ENCODE data around the gene VSTM2L. TPM values are rescaled to one million over a fixed set of nuclear protein-coding genes. Genes with fewer than 3 reads are reported as not detected.
A peak's percentile ranks its signal among the peaks of the same experiment; 100 is the strongest.
"Not testable (repeated sequence)": the region's sequence is repeated elsewhere in the genome, so short reads cannot be mapped to it uniquely, and the experiment has no call there.

Gene VSTM2L
- total and polyA plus RNA-seq, 2 donors (not counting 1 experiment from before 2014, with no cell fraction given), result 0.66 to 1.7 TPM

DNA sequence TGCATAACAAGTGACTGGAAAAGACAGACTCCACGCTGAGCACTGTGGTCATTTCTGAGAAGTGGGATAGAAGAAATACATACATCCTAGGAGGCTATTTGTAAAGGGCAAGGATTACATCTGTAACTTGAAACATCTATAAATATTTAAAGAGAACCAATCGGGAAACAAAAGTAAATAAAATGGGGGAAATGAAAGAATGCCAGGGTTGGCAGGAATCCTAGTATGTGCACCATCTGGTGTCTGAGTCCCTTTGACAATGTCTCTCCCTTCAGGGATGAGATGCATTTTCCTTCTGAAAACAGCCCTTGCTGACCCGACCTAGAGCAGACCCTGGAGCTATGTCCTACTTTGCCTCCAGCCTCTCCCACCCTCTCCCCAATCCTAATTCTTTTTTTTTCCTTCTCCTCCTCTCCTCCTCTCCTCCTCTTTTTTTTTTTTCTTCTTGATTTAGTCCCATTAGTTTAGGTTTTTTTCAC, 53.2 kb downstream of the VSTM2L start:
- Histone ChIP-seq H3K27ac (ENCODE audit: insufficient read depth, low read length) (no peak overlapping the region), H3K27me3 (ENCODE audit: control insufficient read depth, insufficient read depth, low read length) (peaks cover 11% of the 10 kb centered on the region), H2AFZ (ENCODE audit: low read length) (no peak overlapping the region), H4K20me1 (ENCODE audit: control insufficient read depth, extremely low read depth, insufficient read depth, low read length) (no peaks in the 10 kb centered on the region), H3K36me3 (ENCODE audit: control insufficient read depth, insufficient read depth, low read length) (no peaks in the 10 kb centered on the region), H3K9ac (ENCODE audit: insufficient read depth, low read length) (no peak overlapping the region), H3K79me2 (ENCODE audit: control insufficient read depth, insufficient read depth, low read length) (no peaks in the 10 kb centered on the region), H3K4me3 (replicated peaks in 1 of 4; ENCODE audit: control extremely low read depth in 1 of 4, insufficient read depth in 1 of 4, low read depth in 3 of 4, low read length in 4 of 4) (no peak overlapping the region), H3K9me3 (ENCODE audit: control insufficient read depth, insufficient read depth, low read depth, low read length) (no peaks in the 10 kb centered on the region), H3K4me1 (ENCODE audit: control insufficient read depth, extremely low read depth, insufficient read depth, low read length) (no peaks in the 10 kb centered on the region), H3K4me2 (ENCODE audit: extremely low read depth, insufficient read depth, low read length) (no peak overlapping the region)
- peak in 1 of 2 donors; percentile 51 for DNase-seq (ENCODE audit: low read depth in 2 of 2)
- no peak for TF ChIP-seq EZH2 (IDR thresholded peaks at IDR 0.05; ENCODE audit: low read length, missing control alignments)
- TF ChIP-seq, protein P1, sequence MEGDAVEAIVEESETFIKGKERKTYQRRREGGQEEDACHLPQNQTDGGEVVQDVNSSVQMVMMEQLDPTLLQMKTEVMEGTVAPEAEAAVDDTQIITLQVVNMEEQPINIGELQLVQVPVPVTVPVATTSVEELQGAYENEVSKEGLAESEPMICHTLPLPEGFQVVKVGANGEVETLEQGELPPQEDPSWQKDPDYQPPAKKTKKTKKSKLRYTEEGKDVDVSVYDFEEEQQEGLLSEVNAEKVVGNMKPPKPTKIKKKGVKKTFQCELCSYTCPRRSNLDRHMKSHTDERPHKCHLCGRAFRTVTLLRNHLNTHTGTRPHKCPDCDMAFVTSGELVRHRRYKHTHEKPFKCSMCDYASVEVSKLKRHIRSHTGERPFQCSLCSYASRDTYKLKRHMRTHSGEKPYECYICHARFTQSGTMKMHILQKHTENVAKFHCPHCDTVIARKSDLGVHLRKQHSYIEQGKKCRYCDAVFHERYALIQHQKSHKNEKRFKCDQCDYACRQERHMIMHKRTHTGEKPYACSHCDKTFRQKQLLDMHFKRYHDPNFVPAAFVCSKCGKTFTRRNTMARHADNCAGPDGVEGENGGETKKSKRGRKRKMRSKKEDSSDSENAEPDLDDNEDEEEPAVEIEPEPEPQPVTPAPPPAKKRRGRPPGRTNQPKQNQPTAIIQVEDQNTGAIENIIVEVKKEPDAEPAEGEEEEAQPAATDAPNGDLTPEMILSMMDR (conservative IDR thresholded peaks at IDR 0.05 in 1 of 2, IDR thresholded peaks at IDR 0.05 in 1 of 2; ENCODE audit: low read depth in 1 of 2, low read length in 2 of 2), result no peak

DNA sequence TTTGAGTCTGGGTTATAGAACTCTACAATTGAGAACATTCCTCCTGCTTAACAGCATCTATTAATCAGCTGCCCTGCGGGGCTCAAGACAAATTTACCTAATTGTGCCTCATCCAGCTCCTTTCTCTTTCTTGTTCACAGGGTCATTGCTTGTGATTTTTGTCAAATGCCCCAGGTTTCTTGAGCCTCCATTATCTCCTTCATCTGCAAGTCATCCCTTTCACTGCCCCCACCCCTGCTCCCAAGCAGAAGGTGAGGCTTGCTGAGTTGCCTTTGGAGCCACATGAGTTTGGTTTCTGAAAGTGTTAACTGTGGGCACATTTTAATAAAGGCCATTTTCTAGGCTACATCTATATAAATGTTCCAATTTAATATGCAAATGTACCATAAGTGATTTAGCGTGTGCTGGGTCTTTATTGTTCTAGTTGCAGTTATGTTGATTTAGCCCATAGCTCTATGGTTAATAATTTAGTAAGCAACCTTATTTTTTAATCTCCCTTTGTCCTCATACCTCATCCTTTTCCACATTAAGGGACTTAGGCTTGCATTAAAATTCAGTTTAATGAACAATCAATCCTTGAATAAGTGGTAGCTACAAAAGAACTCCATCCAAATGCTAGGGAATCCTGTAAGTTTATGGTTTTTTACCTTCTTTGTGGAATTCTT, 56.1 kb downstream of the VSTM2L start:
- Histone ChIP-seq H3K4me3 (replicated peaks in 1 of 4; ENCODE audit: control extremely low read depth in 1 of 4, insufficient read depth in 1 of 4, low read depth in 3 of 4, low read length in 4 of 4) (no peak overlapping the region), H2AFZ (ENCODE audit: low read length) (no peak overlapping the region), H3K36me3 (ENCODE audit: control insufficient read depth, insufficient read depth, low read length) (no peaks in the 10 kb centered on the region), H3K9me3 (ENCODE audit: control insufficient read depth, insufficient read depth, low read depth, low read length) (no peaks in the 10 kb centered on the region), H3K4me1 (ENCODE audit: control insufficient read depth, extremely low read depth, insufficient read depth, low read length) (no peaks in the 10 kb centered on the region), H3K9ac (ENCODE audit: insufficient read depth, low read length) (no peak overlapping the region), H3K27ac (ENCODE audit: insufficient read depth, low read length) (no peak overlapping the region), H4K20me1 (ENCODE audit: control insufficient read depth, extremely low read depth, insufficient read depth, low read length) (no peaks in the 10 kb centered on the region), H3K27me3 (ENCODE audit: control insufficient read depth, insufficient read depth, low read length) (peaks cover 11% of the 10 kb centered on the region), H3K4me2 (ENCODE audit: extremely low read depth, insufficient read depth, low read length) (no peak overlapping the region), H3K79me2 (ENCODE audit: control insufficient read depth, insufficient read depth, low read length) (no peaks in the 10 kb centered on the region)
- TF ChIP-seq EZH2 (IDR thresholded peaks at IDR 0.05; ENCODE audit: low read length, missing control alignments), result no peak
- TF ChIP-seq, protein P1 (conservative IDR thresholded peaks at IDR 0.05 in 1 of 2, IDR thresholded peaks at IDR 0.05 in 1 of 2; ENCODE audit: low read depth in 1 of 2, low read length in 2 of 2), result no peak
- no peak for DNase-seq (ENCODE audit: low read depth in 2 of 2)

DNA sequence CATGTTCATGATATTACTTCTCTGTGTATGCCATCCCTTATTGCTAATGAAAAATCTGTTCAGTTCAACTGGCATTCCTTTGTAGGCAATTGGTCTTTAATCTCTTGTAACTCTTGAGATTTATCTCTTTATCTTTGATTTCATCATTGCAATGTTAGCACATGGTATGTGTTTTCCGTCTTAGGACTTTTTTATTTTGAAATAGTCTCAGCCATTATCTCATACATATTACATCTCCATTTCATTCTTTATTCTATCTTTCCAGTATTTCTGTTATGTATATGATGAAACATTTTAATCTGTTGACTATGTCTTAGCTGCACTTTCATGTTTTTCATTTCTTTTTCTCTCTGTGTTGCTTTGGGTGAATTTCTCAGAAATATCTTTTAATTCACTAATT, 58.1 kb downstream of the VSTM2L start:
- DNase-seq (ENCODE audit: low read depth in 2 of 2), result no peak
- Histone ChIP-seq H3K9me3 (ENCODE audit: control insufficient read depth, insufficient read depth, low read depth, low read length) (no peaks in the 10 kb centered on the region), H3K4me3 (replicated peaks in 1 of 4; ENCODE audit: control extremely low read depth in 1 of 4, insufficient read depth in 1 of 4, low read depth in 3 of 4, low read length in 4 of 4) (no peak overlapping the region)

DNA sequence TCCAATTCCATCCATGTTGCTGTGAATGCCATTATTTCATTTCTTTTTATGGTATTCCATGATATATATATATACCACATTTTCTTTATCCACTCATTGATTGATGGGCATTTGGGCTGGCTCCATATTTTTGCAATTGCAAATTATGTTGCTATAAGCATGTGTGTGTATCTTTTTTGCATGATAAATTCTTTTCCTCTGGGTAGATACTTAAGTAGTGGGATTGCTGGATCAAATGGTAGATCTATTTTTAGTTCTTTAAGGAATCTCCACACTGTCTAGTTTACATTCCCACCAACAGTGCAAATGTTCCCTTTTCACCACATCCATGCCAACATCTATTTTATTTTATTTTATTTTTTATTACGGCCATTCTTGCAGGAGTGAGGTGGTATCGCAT, 60.6 kb downstream of the VSTM2L start:
- not testable (repeated sequence) for H3K4me2 ChIP-seq (ENCODE audit: extremely low read depth, insufficient read depth, low read length); DNase-seq (ENCODE audit: low read depth in 2 of 2); H3K4me3 ChIP-seq (replicated peaks in 1 of 4; ENCODE audit: control extremely low read depth in 1 of 4, insufficient read depth in 1 of 4, low read depth in 3 of 4, low read length in 4 of 4); H3K4me1 ChIP-seq (ENCODE audit: control insufficient read depth, extremely low read depth, insufficient read depth, low read length); H2AFZ ChIP-seq (ENCODE audit: low read length); H3K27me3 ChIP-seq (ENCODE audit: control insufficient read depth, insufficient read depth, low read length); H3K9ac ChIP-seq (ENCODE audit: insufficient read depth, low read length); H3K79me2 ChIP-seq (ENCODE audit: control insufficient read depth, insufficient read depth, low read length); H3K9me3 ChIP-seq (ENCODE audit: control insufficient read depth, insufficient read depth, low read depth, low read length); H3K36me3 ChIP-seq (ENCODE audit: control insufficient read depth, insufficient read depth, low read length); H4K20me1 ChIP-seq (ENCODE audit: control insufficient read depth, extremely low read depth, insufficient read depth, low read length); H3K27ac ChIP-seq (ENCODE audit: insufficient read depth, low read length)

More for the DNA sequence above, 58.1 kb downstream of the VSTM2L start:
- Histone ChIP-seq H2AFZ (ENCODE audit: low read length) (no peak overlapping the region), H3K27ac (ENCODE audit: insufficient read depth, low read length) (no peak overlapping the region), H3K79me2 (ENCODE audit: control insufficient read depth, insufficient read depth, low read length) (no peaks in the 10 kb centered on the region), H3K36me3 (ENCODE audit: control insufficient read depth, insufficient read depth, low read length) (no peaks in the 10 kb centered on the region), H3K4me1 (ENCODE audit: control insufficient read depth, extremely low read depth, insufficient read depth, low read length) (no peaks in the 10 kb centered on the region), H3K27me3 (ENCODE audit: control insufficient read depth, insufficient read depth, low read length) (peaks cover 11% of the 10 kb centered on the region), H3K9ac (ENCODE audit: insufficient read depth, low read length) (no peak overlapping the region), H3K4me2 (ENCODE audit: extremely low read depth, insufficient read depth, low read length) (no peak overlapping the region), H4K20me1 (ENCODE audit: control insufficient read depth, extremely low read depth, insufficient read depth, low read length) (no peaks in the 10 kb centered on the region)
- TF ChIP-seq, protein P1 (conservative IDR thresholded peaks at IDR 0.05 in 1 of 2, IDR thresholded peaks at IDR 0.05 in 1 of 2; ENCODE audit: low read depth in 1 of 2, low read length in 2 of 2), result no peak
- no peak for TF ChIP-seq EZH2 (IDR thresholded peaks at IDR 0.05; ENCODE audit: low read length, missing control alignments)

All from fibroblast of lung (primary cell).